HEK293 (cell line): ENCODE measurements around the gene CATSPERD.
"Not testable (repeated sequence)": the region's sequence is repeated elsewhere in the genome, so short reads cannot be mapped to it uniquely, and the experiment has no call there.

Experiments
- CTCF ChIA-PET: fragments of 350-600 bp; formaldehyde crosslinking; extraction: SDS; loops from one replicate; lab custom pipeline; 2021; ENCODE audit warnings: antibody characterized with exemption; lab: Yijun Ruan, JAX
- POLR2A ChIA-PET: fragments of 300-600 bp; formaldehyde crosslinking; extraction: SDS; loops from one replicate; lab custom pipeline; 2020; ENCODE audit warnings: antibody characterized with exemption, inconsistent platforms; lab: Yijun Ruan, JAX
- H3K27ac ChIP-seq: fragments of 200-500 bp; sonication (Bioruptor generic); 2 replicates; pipeline ENCODE4 v1.5.1; 2014; ENCODE audit warnings: low read depth, low read length, control low read depth, inconsistent platforms; ENCODE audit errors: extremely low read depth
- H3K36me3 ChIP-seq, 2 experiments: fragments of 200-500 bp in 1 of 2; sonication (Bioruptor generic) in 1 of 2; 1 replicate in 1 of 2; 2 replicates in 1 of 2; pipeline ENCODE4 v1.5.1; 2014 to 2017; ENCODE audit warnings: inconsistent platforms in 2 of 2, low read length in 2 of 2; ENCODE audit not compliant: control insufficient read depth in 2 of 2, insufficient read depth in 1 of 2
- H3K4me1 ChIP-seq: fragments of 200-500 bp; sonication (Bioruptor generic); 2 replicates; pipeline ENCODE4 v1.5.1; 2014; ENCODE audit warnings: mild to moderate bottlenecking, low read length, inconsistent platforms; ENCODE audit not compliant: control insufficient read depth, insufficient read depth
- H3K4me3 ChIP-seq: 2 replicates; pipeline ENCODE4 v1.5.1; 2011; ENCODE audit warnings: low read depth, mild to moderate bottlenecking, control low read depth, low read length, moderate library complexity
- H3K9me3 ChIP-seq: fragments of 200-500 bp; sonication (Bioruptor generic); 2 replicates; pipeline ENCODE4 v1.5.1; 2014; ENCODE audit warnings: low read depth, low read length, inconsistent platforms; ENCODE audit not compliant: control insufficient read depth, insufficient read depth
- RBAK ChIP-seq: fragments of 450-650 bp; formaldehyde crosslinking; IDR thresholded peaks from 2 replicates; pipeline ENCODE4 v1.5.1; 2016; ENCODE audit warnings: missing biosample characterization, missing genetic modification characterization
- SP2 ChIP-seq: fragments of 450-650 bp; formaldehyde crosslinking; IDR thresholded peaks from 2 replicates; pipeline ENCODE4 v1.5.1; 2016; ENCODE audit warnings: missing biosample characterization, missing genetic modification characterization
- ZNF391 ChIP-seq: fragments of 450-650 bp; formaldehyde crosslinking; IDR thresholded peaks from 2 replicates; pipeline ENCODE4 v1.5.1; 2016; ENCODE audit warnings: low read depth, missing biosample characterization, missing genetic modification characterization, borderline replicate concordance
- ZNF521 ChIP-seq: fragments of 450-650 bp; formaldehyde crosslinking; IDR thresholded peaks from 2 replicates; pipeline ENCODE4 v1.5.1; 2017; ENCODE audit warnings: missing biosample characterization, mild to moderate bottlenecking, missing genetic modification characterization
- ZNF600 ChIP-seq: fragments of 450-650 bp; formaldehyde crosslinking; IDR thresholded peaks from 2 replicates; pipeline ENCODE4 v1.5.1; 2016; ENCODE audit warnings: missing biosample characterization, missing genetic modification characterization
- ZNF626 ChIP-seq: fragments of 450-650 bp; sonication (Bioruptor Pico); formaldehyde crosslinking; IDR thresholded peaks from 2 replicates; pipeline ENCODE4 v1.5.1; 2018; ENCODE audit warnings: missing biosample characterization, missing genetic modification characterization, inconsistent platforms
- ZNF843 ChIP-seq: fragments of 450-650 bp; formaldehyde crosslinking; IDR thresholded peaks from 2 replicates; pipeline ENCODE4 v1.5.1; 2016; ENCODE audit warnings: missing biosample characterization, missing genetic modification characterization
- TF ChIP-seq, protein P1 (sequence below): fragments of 450-650 bp; formaldehyde crosslinking; IDR thresholded peaks from 2 replicates; pipeline ENCODE4 v1.5.1; 2016; ENCODE audit warnings: missing biosample characterization, missing genetic modification characterization
- TF ChIP-seq, protein P2 (sequence below): fragments of 450-650 bp; formaldehyde crosslinking; IDR thresholded peaks from 2 replicates; pipeline ENCODE4 v1.5.1; 2016; ENCODE audit warnings: missing biosample characterization, missing genetic modification characterization
- TF ChIP-seq, protein P3 (sequence below): fragments of 450-650 bp; formaldehyde crosslinking; IDR thresholded peaks from 2 replicates; pipeline ENCODE4 v1.5.1; 2016; ENCODE audit warnings: missing biosample characterization, missing genetic modification characterization

CATSPERD gene

DNA sequence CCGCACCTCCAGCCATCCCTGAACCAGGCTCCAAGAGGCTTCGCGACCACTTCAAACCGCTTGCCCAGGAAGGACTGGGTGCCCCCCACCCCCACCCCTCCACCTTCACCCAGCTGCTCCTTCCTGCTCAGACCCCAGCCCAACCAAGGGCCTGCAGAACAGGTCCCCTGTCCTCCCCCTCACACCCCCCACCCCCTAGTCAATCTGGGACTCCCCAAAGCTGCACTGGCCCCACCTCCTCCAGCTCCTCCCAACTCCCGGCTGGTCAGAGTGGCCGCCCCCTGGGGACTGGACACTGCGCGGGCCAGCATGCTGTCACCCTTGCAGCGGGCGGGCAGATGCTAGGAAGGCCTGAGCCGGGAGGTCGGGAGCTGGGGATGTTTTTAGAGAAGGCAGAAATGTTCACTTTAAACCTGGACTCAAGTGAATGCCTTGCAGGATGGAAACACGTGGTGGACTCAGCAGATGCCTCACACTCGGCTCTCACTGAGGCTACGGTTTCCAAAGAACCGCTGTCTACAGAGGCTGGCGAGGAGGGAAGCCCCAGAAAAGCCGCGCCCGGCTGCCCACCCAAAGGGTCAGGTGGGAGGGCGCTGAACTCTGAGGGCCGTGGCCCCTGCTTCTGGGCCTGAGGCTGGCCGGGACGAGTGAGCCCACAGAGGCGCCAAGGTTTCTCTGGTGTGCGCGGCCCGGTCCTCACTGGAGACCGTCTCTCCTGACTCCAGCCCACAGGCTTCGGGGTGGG, 22.4 kb upstream of the CATSPERD start (continued):
- TF ChIP-seq ZNF521 (tag by site-specific recombination) (no peak), ZNF843 (tag by site-specific recombination) (no peak), ZNF626 (tag by site-specific recombination) (no peak), SP2 (tag by site-specific recombination) (peak; percentile 8; the same call in 1 of the 2 replicates)
- TF ChIP-seq, protein P1, sequence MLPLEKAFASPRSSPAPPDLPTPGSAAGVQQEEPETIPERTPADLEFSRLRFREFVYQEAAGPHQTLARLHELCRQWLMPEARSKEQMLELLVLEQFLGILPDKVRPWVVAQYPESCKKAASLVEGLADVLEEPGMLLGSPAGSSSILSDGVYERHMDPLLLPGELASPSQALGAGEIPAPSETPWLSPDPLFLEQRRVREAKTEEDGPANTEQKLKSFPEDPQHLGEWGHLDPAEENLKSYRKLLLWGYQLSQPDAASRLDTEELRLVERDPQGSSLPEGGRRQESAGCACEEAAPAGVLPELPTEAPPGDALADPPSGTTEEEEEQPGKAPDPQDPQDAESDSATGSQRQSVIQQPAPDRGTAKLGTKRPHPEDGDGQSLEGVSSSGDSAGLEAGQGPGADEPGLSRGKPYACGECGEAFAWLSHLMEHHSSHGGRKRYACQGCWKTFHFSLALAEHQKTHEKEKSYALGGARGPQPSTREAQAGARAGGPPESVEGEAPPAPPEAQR, result no peak
- TF ChIP-seq, protein P2, sequence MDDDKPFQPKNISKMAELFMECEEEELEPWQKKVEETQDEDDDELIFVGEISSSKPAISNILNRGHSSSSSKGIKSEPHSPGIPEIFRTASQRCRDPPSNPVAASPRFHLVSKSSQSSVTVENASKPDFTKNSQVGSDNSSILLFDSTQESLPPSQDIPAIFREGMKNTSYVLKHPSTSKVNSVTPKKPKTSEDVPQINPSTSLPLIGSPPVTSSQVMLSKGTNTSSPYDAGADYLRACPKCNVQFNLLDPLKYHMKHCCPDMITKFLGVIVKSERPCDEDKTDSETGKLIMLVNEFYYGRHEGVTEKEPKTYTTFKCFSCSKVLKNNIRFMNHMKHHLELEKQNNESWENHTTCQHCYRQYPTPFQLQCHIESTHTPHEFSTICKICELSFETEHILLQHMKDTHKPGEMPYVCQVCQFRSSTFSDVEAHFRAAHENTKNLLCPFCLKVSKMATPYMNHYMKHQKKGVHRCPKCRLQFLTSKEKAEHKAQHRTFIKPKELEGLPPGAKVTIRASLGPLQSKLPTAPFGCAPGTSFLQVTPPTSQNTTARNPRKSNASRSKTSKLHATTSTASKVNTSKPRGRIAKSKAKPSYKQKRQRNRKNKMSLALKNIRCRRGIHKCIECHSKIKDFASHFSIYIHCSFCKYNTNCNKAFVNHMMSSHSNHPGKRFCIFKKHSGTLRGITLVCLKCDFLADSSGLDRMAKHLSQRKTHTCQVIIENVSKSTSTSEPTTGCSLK (tag by site-specific recombination), result no peak
- TF ChIP-seq, protein P3, sequence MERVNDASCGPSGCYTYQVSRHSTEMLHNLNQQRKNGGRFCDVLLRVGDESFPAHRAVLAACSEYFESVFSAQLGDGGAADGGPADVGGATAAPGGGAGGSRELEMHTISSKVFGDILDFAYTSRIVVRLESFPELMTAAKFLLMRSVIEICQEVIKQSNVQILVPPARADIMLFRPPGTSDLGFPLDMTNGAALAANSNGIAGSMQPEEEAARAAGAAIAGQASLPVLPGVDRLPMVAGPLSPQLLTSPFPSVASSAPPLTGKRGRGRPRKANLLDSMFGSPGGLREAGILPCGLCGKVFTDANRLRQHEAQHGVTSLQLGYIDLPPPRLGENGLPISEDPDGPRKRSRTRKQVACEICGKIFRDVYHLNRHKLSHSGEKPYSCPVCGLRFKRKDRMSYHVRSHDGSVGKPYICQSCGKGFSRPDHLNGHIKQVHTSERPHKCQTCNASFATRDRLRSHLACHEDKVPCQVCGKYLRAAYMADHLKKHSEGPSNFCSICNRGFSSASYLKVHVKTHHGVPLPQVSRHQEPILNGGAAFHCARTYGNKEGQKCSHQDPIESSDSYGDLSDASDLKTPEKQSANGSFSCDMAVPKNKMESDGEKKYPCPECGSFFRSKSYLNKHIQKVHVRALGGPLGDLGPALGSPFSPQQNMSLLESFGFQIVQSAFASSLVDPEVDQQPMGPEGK (tag by site-specific recombination), result 0 out of 2 replicates have a peak, but pooled peaks have one; percentile 5
- TF ChIP-seq, all 188 proteins: peak for 2

DNA sequence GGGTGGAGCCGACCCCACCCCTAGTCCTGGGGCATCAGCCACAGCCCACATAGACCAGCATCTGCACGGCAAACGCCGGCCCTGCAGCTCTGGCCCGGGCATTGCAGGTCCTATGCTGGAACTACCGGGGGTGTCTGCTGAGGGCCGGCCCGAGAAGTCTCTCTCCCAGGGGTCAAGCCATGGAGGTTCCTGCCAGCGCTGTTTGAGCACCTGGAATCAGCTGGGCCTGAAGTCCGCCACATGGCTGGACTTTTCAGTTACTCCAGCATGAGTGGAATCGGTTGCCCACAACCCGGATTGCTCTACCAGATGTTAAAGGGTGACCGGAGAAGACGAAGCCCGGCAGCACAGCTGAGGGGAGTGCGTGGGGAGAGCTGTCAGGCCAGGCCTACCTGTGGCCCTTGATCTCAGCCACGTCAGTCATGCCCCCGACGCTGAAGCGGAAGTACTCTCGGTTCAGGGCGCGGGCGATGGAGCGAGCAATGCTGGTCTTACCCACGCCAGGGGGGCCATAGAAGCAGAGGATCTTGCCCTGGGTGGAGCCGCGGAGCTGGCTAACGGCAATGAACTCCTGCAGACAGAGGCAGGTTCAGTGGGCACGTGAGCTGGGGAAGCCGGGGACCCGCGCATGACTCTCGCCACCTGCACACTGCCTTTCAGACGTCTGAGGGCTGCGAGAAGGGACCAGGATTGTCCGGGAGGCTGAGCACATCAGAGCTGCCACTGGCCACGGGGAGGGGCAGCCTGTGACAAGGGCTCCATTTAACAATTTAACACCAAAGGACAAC, 21.6 kb upstream of the CATSPERD start:
- ChIA-PET POLR2A (interaction anchor here (0.5 to 2.1 kb wide), 5 partner anchors 9 to 1026 kb away, joined by 3 to 9 read pairs (median 5); partner anchors contain the start of genes NRTN and RPL36), CTCF (interaction anchor here (0.5 to 2.4 kb wide), 3 partner anchors 9 to 321 kb away, joined by 3 to 8 read pairs (median 5); no protein-coding TSS in a partner anchor)
- Histone ChIP-seq H3K4me3 (no peak overlapping the region), H3K9me3 (no peaks in the 10 kb centered on the region), H3K27ac (peak overlapping the region; percentile 43; the same call in 1 of the 2 replicates), H3K36me3 (peaks cover 13 to 66% of the 10 kb centered on the region in 2 experiments; a peak in 2 of 3 replicates), H3K4me1 (no peaks in the 10 kb centered on the region; the same call in 1 of the 2 replicates)
- no peak for TF ChIP-seq ZNF600 (tag by site-specific recombination)
- TF ChIP-seq ZNF391 (tag by site-specific recombination), result 0 out of 2 replicates have a peak, but pooled peaks have one; percentile 11

DNA sequence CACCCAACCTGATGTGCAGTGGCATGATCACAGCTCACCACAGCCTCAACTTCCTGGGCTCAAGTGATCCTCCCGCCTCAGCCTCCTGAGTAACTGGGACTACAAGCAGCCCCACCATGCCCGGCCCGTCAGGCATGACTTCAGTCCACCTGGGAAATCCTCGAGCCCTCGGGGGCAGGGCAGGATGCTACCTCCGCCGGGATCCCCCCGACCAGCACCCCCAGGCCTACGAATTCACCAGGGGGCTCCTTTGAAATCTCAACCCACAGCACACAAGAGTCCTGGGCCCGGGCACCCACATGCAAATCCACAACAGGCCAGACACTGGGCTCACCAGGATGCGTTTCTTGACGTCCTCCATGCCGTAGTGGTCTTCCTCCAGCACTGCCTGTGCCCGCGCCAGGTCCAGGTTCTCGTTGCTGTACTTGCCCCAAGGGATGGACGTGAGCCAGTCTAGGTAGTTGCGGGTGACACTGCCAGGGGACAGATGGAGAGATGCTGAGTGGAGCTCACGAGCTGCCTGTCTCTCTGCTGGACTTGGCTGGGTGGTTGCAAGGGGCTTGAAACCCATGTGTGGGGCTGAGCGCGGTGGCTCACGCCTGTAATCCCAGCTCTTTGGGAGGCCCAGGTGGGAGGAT, 19.9 kb upstream of the CATSPERD start:
- no peaks in the 10 kb centered on the region; the same call in 1 of the 2 replicates for H3K4me1 ChIP-seq
- POLR2A ChIA-PET, result interaction anchor here (0.8 to 0.9 kb wide), 2 partner anchors 11 to 18 kb away, joined by 3 read pairs; no protein-coding TSS in a partner anchor
- H3K36me3 ChIP-seq, result peaks cover 22 to 66% of the 10 kb centered on the region in 2 experiments; a peak in 2 of 3 replicates
- CTCF ChIA-PET, result interaction anchor here (1.0 to 2.4 kb wide), 3 partner anchors 10 to 13 kb away, joined by 3 to 8 read pairs (median 4); no protein-coding TSS in a partner anchor
- no peaks in the 10 kb centered on the region for H3K9me3 ChIP-seq
- H3K4me3 ChIP-seq, result no peak overlapping the region
- no peak for TF ChIP-seq RBAK (tag by site-specific recombination)
- H3K27ac ChIP-seq, result no peak overlapping the region

DNA sequence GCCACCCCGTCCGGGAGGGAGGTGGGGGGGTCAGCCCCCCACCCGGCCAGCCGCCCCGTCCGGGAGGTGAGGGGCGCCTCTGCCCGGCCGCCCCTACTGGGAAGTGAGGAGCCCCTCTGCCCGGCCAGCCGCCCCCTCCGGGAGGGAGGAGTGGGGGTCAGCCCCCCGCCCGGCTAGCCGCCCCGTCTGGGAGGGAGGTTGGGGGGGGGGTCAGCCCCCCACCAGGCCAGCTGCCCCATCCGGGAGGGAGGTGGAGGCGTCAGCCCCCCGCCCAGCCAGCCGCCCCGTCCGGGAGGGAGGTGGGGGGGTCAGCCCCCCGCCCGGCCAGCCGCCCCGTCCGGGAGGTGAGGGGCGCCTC, 18.4 kb upstream of the CATSPERD start:
- POLR2A ChIA-PET, H3K4me3 ChIP-seq, CTCF ChIA-PET, H3K27ac ChIP-seq, H3K9me3 ChIP-seq, H3K4me1 ChIP-seq: not testable (repeated sequence)
- peaks cover 26 to 65% of the 10 kb centered on the region in 2 experiments; a peak in 2 of 3 replicates for H3K36me3 ChIP-seq
